NCI-H1105 (cell line): ENCODE measurements around the gene AKAP10.
"Not testable (repeated sequence)": the region's sequence is repeated elsewhere in the genome, so short reads cannot be mapped to it uniquely, and the experiment has no call there.

ENCODE experiments used
- DNase-seq: peaks from one replicate; lab custom pipeline; 2025; lab: John Stamatoyannopoulos, UW

Gene AKAP10

GRCh38 chr17:19977293-19978208 lies at the start of gene AKAP10:
Gene AKAP10, minus strand, starts transcription at chr17:19977828. Its CDS starts 149 bp downstream, at chr17:19977679.
- peak; percentile 93 for DNase-seq

GRCh38 chr17:20026960-20027359 lies 49.3 kb upstream of the AKAP10 start:
- no peak for DNase-seq

GRCh38 chr17:20022701-20023100 lies 45.1 kb upstream of the AKAP10 start:
- no peak for DNase-seq

GRCh38 chr17:20016475-20016992 lies 38.9 kb upstream of the AKAP10 start:
- not testable (repeated sequence) for DNase-seq

GRCh38 chr17:20012017-20012536 lies 34.4 kb upstream of the AKAP10 start:
- no peak for DNase-seq

- no peak for DNase-seq
These were observed 33.3 kb upstream of the AKAP10 start for GRCh38 chr17:20010936-20011335.

GRCh38 chr17:20010099-20010863 lies 32.7 kb upstream of the AKAP10 start:
- peak; percentile 65 for DNase-seq

- DNase-seq, result peak; percentile 78
These were observed 31.9 kb upstream of the AKAP10 start, which contains the start of gene SPECC1 for GRCh38 chr17:20009302-20010098. Gene SPECC1, plus strand, starts transcription at chr17:20009359. Its CDS starts 87,293 bp downstream, at chr17:20096652.

- DNase-seq, result no peak
These were observed 31.3 kb upstream of the AKAP10 start for GRCh38 chr17:20009052-20009301.

GRCh38 chr17:20008242-20009051 lies 30.8 kb upstream of the AKAP10 start:
- DNase-seq, result peak; percentile 38

GRCh38 chr17:19996502-19996901 lies 18.9 kb upstream of the AKAP10 start:
- DNase-seq, result no peak

- no peak for DNase-seq
These were observed 18.5 kb upstream of the AKAP10 start for GRCh38 chr17:19996086-19996485.

GRCh38 chr17:19992803-19993713 lies 15.4 kb upstream of the AKAP10 start:
- DNase-seq, result peak; percentile 93

GRCh38 chr17:19991252-19991885 lies 13.7 kb upstream of the AKAP10 start:
- no peak for DNase-seq

- DNase-seq, result no peak
These were observed 10.3 kb upstream of the AKAP10 start for GRCh38 chr17:19987897-19988296.

GRCh38 chr17:19986941-19987861 lies 9.6 kb upstream of the AKAP10 start:
- no peak for DNase-seq

GRCh38 chr17:19979917-19980770 lies 2.5 kb upstream of the AKAP10 start:
- DNase-seq, result no peak
